OCI-LY1 (cell line): ENCODE measurements around the gene IQCM.

ENCODE experiments used
- CTCF ChIP-seq: fragments of 200-600 bp; sonication (generic), shearing (Covaris generic); IDR thresholded peaks from 2 replicates; pipeline ENCODE4 v1.5.1; 2017; ENCODE audit warnings: mild to moderate bottlenecking, antibody characterized with exemption, low read length, moderate library complexity, mixed read lengths
- EZH2 ChIP-seq: fragments of 200-600 bp; sonication (generic), shearing (Covaris generic); IDR thresholded peaks from 2 replicates; pipeline ENCODE4 v1.8.0; 2017; ENCODE audit warnings: borderline replicate concordance, mixed run types, mild to moderate bottlenecking, antibody characterized with exemption, low read length, moderate library complexity, mixed read lengths

GRCh38 chr4:149552601-149553000, 263.0 kb downstream of the IQCM start:
- TF ChIP-seq CTCF (no peak), EZH2 (no peak)
